ENCODE results near the gene FIBCD1.

FIBCD1 gene

GRCh38 chr9:130938184-130938651 lies 829 bp downstream of the FIBCD1 start:
- TF ChIP-seq, protein P1, sequence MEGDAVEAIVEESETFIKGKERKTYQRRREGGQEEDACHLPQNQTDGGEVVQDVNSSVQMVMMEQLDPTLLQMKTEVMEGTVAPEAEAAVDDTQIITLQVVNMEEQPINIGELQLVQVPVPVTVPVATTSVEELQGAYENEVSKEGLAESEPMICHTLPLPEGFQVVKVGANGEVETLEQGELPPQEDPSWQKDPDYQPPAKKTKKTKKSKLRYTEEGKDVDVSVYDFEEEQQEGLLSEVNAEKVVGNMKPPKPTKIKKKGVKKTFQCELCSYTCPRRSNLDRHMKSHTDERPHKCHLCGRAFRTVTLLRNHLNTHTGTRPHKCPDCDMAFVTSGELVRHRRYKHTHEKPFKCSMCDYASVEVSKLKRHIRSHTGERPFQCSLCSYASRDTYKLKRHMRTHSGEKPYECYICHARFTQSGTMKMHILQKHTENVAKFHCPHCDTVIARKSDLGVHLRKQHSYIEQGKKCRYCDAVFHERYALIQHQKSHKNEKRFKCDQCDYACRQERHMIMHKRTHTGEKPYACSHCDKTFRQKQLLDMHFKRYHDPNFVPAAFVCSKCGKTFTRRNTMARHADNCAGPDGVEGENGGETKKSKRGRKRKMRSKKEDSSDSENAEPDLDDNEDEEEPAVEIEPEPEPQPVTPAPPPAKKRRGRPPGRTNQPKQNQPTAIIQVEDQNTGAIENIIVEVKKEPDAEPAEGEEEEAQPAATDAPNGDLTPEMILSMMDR (IDR thresholded peaks at IDR 0.05; ENCODE audit: extremely low read depth, insufficient read depth, missing control alignments): no peak
- in situ Hi-C loops (cut with MboI; ENCODE audit: low pct_unique_long_range_greater_than_20kb, low sequenced_read_pairs, unreplicated experiment): no loop called here
- no peak for DNase-seq (ENCODE audit: low spot score)

GRCh38 chr9:130937146-130938076 lies 1.6 kb downstream of the FIBCD1 start:
- TF ChIP-seq, protein P1 (IDR thresholded peaks at IDR 0.05; ENCODE audit: extremely low read depth, insufficient read depth, missing control alignments): no peak
- in situ Hi-C loops (cut with MboI; ENCODE audit: low pct_unique_long_range_greater_than_20kb, low sequenced_read_pairs, unreplicated experiment): no loop called here
- no peak for DNase-seq (ENCODE audit: low spot score)

- TF ChIP-seq, protein P1 (IDR thresholded peaks at IDR 0.05; ENCODE audit: extremely low read depth, insufficient read depth, missing control alignments): no peak
- DNase-seq (ENCODE audit: low spot score): no peak
- in situ Hi-C loops (cut with MboI; ENCODE audit: low pct_unique_long_range_greater_than_20kb, low sequenced_read_pairs, unreplicated experiment): no loop called here
These were observed 2.5 kb downstream of the FIBCD1 start for GRCh38 chr9:130936285-130937117.

- in situ Hi-C loops (cut with MboI; ENCODE audit: low pct_unique_long_range_greater_than_20kb, low sequenced_read_pairs, unreplicated experiment): no loop called here
- TF ChIP-seq, protein P1 (IDR thresholded peaks at IDR 0.05; ENCODE audit: extremely low read depth, insufficient read depth, missing control alignments): no peak
- no peak for DNase-seq (ENCODE audit: low spot score)
These were observed 3.3 kb downstream of the FIBCD1 start for GRCh38 chr9:130935648-130936271.

GRCh38 chr9:130934702-130935647 lies 4.1 kb downstream of the FIBCD1 start:
- no peak for DNase-seq (ENCODE audit: low spot score)
- in situ Hi-C loops (cut with MboI; ENCODE audit: low pct_unique_long_range_greater_than_20kb, low sequenced_read_pairs, unreplicated experiment): no loop called here
- TF ChIP-seq, protein P1 (IDR thresholded peaks at IDR 0.05; ENCODE audit: extremely low read depth, insufficient read depth, missing control alignments): no peak
